Measurements from ENCODE around the gene SPINT3. TPM values are rescaled to one million over a fixed set of nuclear protein-coding genes. Genes with fewer than 3 reads are reported as not detected.

The SPINT3 gene
- total RNA-seq, 1 donor from 2014 or later = not detected

- no peak overlapping the region for H3K4me3 ChIP-seq (ENCODE audit: insufficient read depth, low read depth, low read length)
- Mint-ChIP-seq H3K4me1 (ENCODE audit: low read depth, unreplicated experiment) (peaks cover 6% of the 10 kb centered on the region), H3K9me3 (ENCODE audit: unreplicated experiment) (no peaks in the 10 kb centered on the region), H3K4me3 (ENCODE audit: unreplicated experiment) (no peak overlapping the region), H3K27me3 (ENCODE audit: low read depth, unreplicated experiment) (peaks cover 6% of the 10 kb centered on the region), H3K27ac (ENCODE audit: unreplicated experiment) (no peak overlapping the region), H3K36me3 (ENCODE audit: low read depth, unreplicated experiment) (no peaks in the 10 kb centered on the region)
- no peak overlapping the region for H3K27ac ChIP-seq (ENCODE audit: low read depth, low read length)
- no peaks in the 10 kb centered on the region for H3K9me3 ChIP-seq (ENCODE audit: insufficient read depth, low read depth, low read length)
- peaks cover 6% of the 10 kb centered on the region for H3K27me3 ChIP-seq (ENCODE audit: insufficient read depth, low read length)
- no peak overlapping the region for H2AFZ ChIP-seq (ENCODE audit: low read depth, low read length)
- TF ChIP-seq CTCF (IDR thresholded peaks at IDR 0.05; ENCODE audit: insufficient read depth, low read depth, low read length) (no peak), EZH2 (IDR thresholded peaks at IDR 0.05; ENCODE audit: insufficient read depth, low read length) (no peak)
- H3K4me2 ChIP-seq (ENCODE audit: low read length) = no peak overlapping the region
- no peaks in the 10 kb centered on the region for H3K79me2 ChIP-seq (ENCODE audit: insufficient read depth, low read length)
- H4K20me1 ChIP-seq (ENCODE audit: insufficient read depth, low read length) = no peaks in the 10 kb centered on the region
- DNase-seq (ENCODE audit: low read depth) = no peak
- no peak overlapping the region for H3K9ac ChIP-seq (ENCODE audit: low read length)
- no peak for FAIRE-seq
- H3K36me3 ChIP-seq (ENCODE audit: insufficient read depth, low read length) = no peaks in the 10 kb centered on the region
- no peaks in the 10 kb centered on the region for H3K4me1 ChIP-seq (ENCODE audit: insufficient read depth, low read length)
Observed at GRCh38 chr20:45501600-45501999, 13.8 kb downstream of the SPINT3 start.

- H3K27me3 Mint-ChIP-seq (ENCODE audit: low read depth, unreplicated experiment) = peaks cover 9% of the 10 kb centered on the region
- Histone ChIP-seq H3K36me3 (ENCODE audit: insufficient read depth, low read length) (no peaks in the 10 kb centered on the region), H3K4me3 (ENCODE audit: insufficient read depth, low read depth, low read length) (no peak overlapping the region), H4K20me1 (ENCODE audit: insufficient read depth, low read length) (no peaks in the 10 kb centered on the region), H3K27me3 (ENCODE audit: insufficient read depth, low read length) (peaks cover 6% of the 10 kb centered on the region), H3K9me3 (ENCODE audit: insufficient read depth, low read depth, low read length) (no peaks in the 10 kb centered on the region), H3K79me2 (ENCODE audit: insufficient read depth, low read length) (no peaks in the 10 kb centered on the region), H3K9ac (ENCODE audit: low read length) (no peak overlapping the region), H3K4me1 (ENCODE audit: insufficient read depth, low read length) (no peaks in the 10 kb centered on the region), H3K27ac (ENCODE audit: low read depth, low read length) (no peak overlapping the region), H2AFZ (ENCODE audit: low read depth, low read length) (no peak overlapping the region), H3K4me2 (ENCODE audit: low read length) (no peak overlapping the region)
- no peak overlapping the region for H3K4me3 Mint-ChIP-seq (ENCODE audit: unreplicated experiment)
- H3K36me3 Mint-ChIP-seq (ENCODE audit: low read depth, unreplicated experiment) = no peaks in the 10 kb centered on the region
- H3K9me3 Mint-ChIP-seq (ENCODE audit: unreplicated experiment) = no peaks in the 10 kb centered on the region
- TF ChIP-seq EZH2 (IDR thresholded peaks at IDR 0.05; ENCODE audit: insufficient read depth, low read length) = no peak
- no peak for TF ChIP-seq CTCF (IDR thresholded peaks at IDR 0.05; ENCODE audit: insufficient read depth, low read depth, low read length)
- DNase-seq (ENCODE audit: low read depth) (no peak), FAIRE-seq (no peak)
- peaks cover 6% of the 10 kb centered on the region for H3K4me1 Mint-ChIP-seq (ENCODE audit: low read depth, unreplicated experiment)
- no peak overlapping the region for H3K27ac Mint-ChIP-seq (ENCODE audit: unreplicated experiment)
Observed at GRCh38 chr20:45500022-45500421, 15.4 kb downstream of the SPINT3 start.

- FAIRE-seq (no peak), DNase-seq (ENCODE audit: low read depth) (no peak)
- no peak overlapping the region for H3K9ac ChIP-seq (ENCODE audit: low read length)
- H3K79me2 ChIP-seq (ENCODE audit: insufficient read depth, low read length) = no peaks in the 10 kb centered on the region
- no peaks in the 10 kb centered on the region for H3K36me3 ChIP-seq (ENCODE audit: insufficient read depth, low read length)
- H3K27me3 ChIP-seq (ENCODE audit: insufficient read depth, low read length) = peaks cover 6% of the 10 kb centered on the region
- Mint-ChIP-seq H3K27ac (ENCODE audit: unreplicated experiment) (no peak overlapping the region), H3K36me3 (ENCODE audit: low read depth, unreplicated experiment) (no peaks in the 10 kb centered on the region), H3K4me1 (ENCODE audit: low read depth, unreplicated experiment) (peaks cover 6% of the 10 kb centered on the region), H3K27me3 (ENCODE audit: low read depth, unreplicated experiment) (peaks cover 9% of the 10 kb centered on the region), H3K4me3 (ENCODE audit: unreplicated experiment) (no peak overlapping the region), H3K9me3 (ENCODE audit: unreplicated experiment) (no peaks in the 10 kb centered on the region)
- no peak overlapping the region for H3K4me3 ChIP-seq (ENCODE audit: insufficient read depth, low read depth, low read length)
- TF ChIP-seq EZH2 (IDR thresholded peaks at IDR 0.05; ENCODE audit: insufficient read depth, low read length) (no peak), CTCF (IDR thresholded peaks at IDR 0.05; ENCODE audit: insufficient read depth, low read depth, low read length) (no peak)
- H2AFZ ChIP-seq (ENCODE audit: low read depth, low read length) = no peak overlapping the region
- no peaks in the 10 kb centered on the region for H3K4me1 ChIP-seq (ENCODE audit: insufficient read depth, low read length)
- no peaks in the 10 kb centered on the region for H4K20me1 ChIP-seq (ENCODE audit: insufficient read depth, low read length)
- H3K27ac ChIP-seq (ENCODE audit: low read depth, low read length) = no peak overlapping the region
- no peaks in the 10 kb centered on the region for H3K9me3 ChIP-seq (ENCODE audit: insufficient read depth, low read depth, low read length)
- no peak overlapping the region for H3K4me2 ChIP-seq (ENCODE audit: low read length)
Observed at GRCh38 chr20:45497971-45498494, 17.4 kb downstream of the SPINT3 start.
